ENCODE results near the gene CAMK1D. TPM values are rescaled to one million over a fixed set of nuclear protein-coding genes. Genes with fewer than 3 reads are reported as not detected.

Gene CAMK1D
- total RNA-seq, 1 experiment from 2014 or later, result 6.3 TPM

GRCh38 chr10:12583891-12584595, 234.7 kb downstream of the CAMK1D start:
- no CpG with 5 or more reads among the region's 5 CpGs for WGBS (ENCODE audit: extremely low coverage, insufficient read length, low lambda C conversion rate)
- H2BK20ac ChIP-seq (ENCODE audit: low read depth, low read length, poor library complexity, severe bottlenecking), result no peak overlapping the region
- no peak overlapping the region for H3K23ac ChIP-seq (ENCODE audit: insufficient read length, low read depth, low read length)
- no peaks in the 10 kb centered on the region for H3K9me3 ChIP-seq (ENCODE audit: control insufficient read depth, low read depth, low read length)
- no peak overlapping the region for H3K9ac ChIP-seq (ENCODE audit: extremely low read depth, insufficient read length, low read length)
- no peak overlapping the region for H2BK5ac ChIP-seq (ENCODE audit: insufficient read length, low read length)
- no peak overlapping the region for H4K91ac ChIP-seq (ENCODE audit: insufficient read length, low read depth, low read length)
- no peaks in the 10 kb centered on the region for H3K4me1 ChIP-seq (ENCODE audit: insufficient read depth, low read length)
- no peak overlapping the region for H3T11ph ChIP-seq (ENCODE audit: low read length)
- no peak overlapping the region for H4K8ac ChIP-seq (replicated peaks; ENCODE audit: insufficient read length, low read depth, low read length)
- H3K79me2 ChIP-seq (ENCODE audit: insufficient read depth, low read length), result no peaks in the 10 kb centered on the region
- H3K14ac ChIP-seq (ENCODE audit: insufficient read depth, low read length), result no peak overlapping the region
- DNase-seq, result no peak
- Mint-ChIP-seq H3K9me3 (peaks cover 0 to 2% of the 10 kb centered on the region in 2 experiments; a peak in 2 of 5 replicates), H3K27ac (no peak overlapping the region), H3K27me3 (ENCODE audit: low read depth) (no peaks in the 10 kb centered on the region), H3K36me3 (ENCODE audit: insufficient read depth in 1 of 3, low read depth in 3 of 3) (peaks cover 0 to 3% (median 1%) of the 10 kb centered on the region in 3 experiments; a peak in 1 of 7 replicates), H3K4me1 (peaks cover 3 to 4% of the 10 kb centered on the region in 2 experiments; a peak in 3 of 4 replicates), H3K4me3 (no peak overlapping the region)
- no peaks in the 10 kb centered on the region for H3K79me1 ChIP-seq (ENCODE audit: insufficient read depth, low read depth, low read length, poor library complexity, severe bottlenecking)
- no peak overlapping the region for H2BK12ac ChIP-seq (ENCODE audit: insufficient read length, low read depth, low read length)
- no peaks in the 10 kb centered on the region for H3K27me3 ChIP-seq (ENCODE audit: insufficient read depth, low read length)
- H3K23me2 ChIP-seq (ENCODE audit: insufficient read length, low read depth, low read length, poor library complexity, severe bottlenecking), result no peaks in the 10 kb centered on the region
- no peak overlapping the region for H2BK15ac ChIP-seq (ENCODE audit: low read depth, low read length)
- H2AFZ ChIP-seq (ENCODE audit: low read length), result no peak overlapping the region
- no peak overlapping the region for H3K4ac ChIP-seq (ENCODE audit: low read depth, low read length)
- no peak overlapping the region for H2BK120ac ChIP-seq (ENCODE audit: low read depth, low read length, poor library complexity, severe bottlenecking)
- H3K27ac ChIP-seq (ENCODE audit: insufficient read length, low read depth, low read length), result no peak overlapping the region
- no peak overlapping the region for H2AK5ac ChIP-seq (ENCODE audit: insufficient read length, low read length)
- TF ChIP-seq CTCF (conservative IDR thresholded peaks at IDR 0.05), result no peak
- no peak overlapping the region for H3K56ac ChIP-seq (ENCODE audit: insufficient read length, low read depth, low read length)
- no peaks in the 10 kb centered on the region for H4K20me1 ChIP-seq (ENCODE audit: control insufficient read depth, insufficient read depth, insufficient read length)
- no peak overlapping the region for H4K5ac ChIP-seq (ENCODE audit: insufficient read length, low read depth, low read length)
- no peak overlapping the region for H3K4me2 ChIP-seq (ENCODE audit: insufficient read depth, insufficient read length, low read length)
- no peak overlapping the region for H3K18ac ChIP-seq (ENCODE audit: insufficient read length, low read depth, low read length)

Measured in H9 (cell line).